OCI-LY7 (cell line): ENCODE data around the gene CA12.

Experiments used
- CTCF ChIP-seq: fragments of 200-600 bp; sonication (generic); conservative IDR thresholded peaks from 2 replicates; pipeline ENCODE4 v1.5.1; 2014; ENCODE audit warnings: mild to moderate bottlenecking, antibody characterized with exemption, low read length, moderate library complexity, mixed read lengths
- EZH2phosphoT487 ChIP-seq: fragments of 200-600 bp; sonication (generic); IDR thresholded peaks from 2 replicates; pipeline ENCODE4 v1.6.1; 2018; ENCODE audit warnings: low read depth, borderline replicate concordance, mild to moderate bottlenecking, mixed run types, antibody characterized with exemption, low read length, moderate library complexity, mixed read lengths

- TF ChIP-seq CTCF (no peak), EZH2phosphoT487 (no peak)
Observed at GRCh38 chr15:63417721-63418120, 36.1 kb upstream of the CA12 start.
